GM18517 (cell line): ENCODE measurements around the gene RHOG.

Experiments
- ATAC-seq: cut with Tn5 transposase; IDR thresholded peaks from one replicate; pipeline ENCODE4 v1.9.1; 2021; ENCODE audit warnings: mild to moderate bottlenecking, moderate library complexity; ENCODE audit not compliant: unreplicated experiment

Gene RHOG

GRCh38 chr11:3781423-3781822, 59.3 kb downstream of the RHOG start:
- no peak for ATAC-seq
